ENCODE results near the gene SEC22B.
"Not testable (repeated sequence)": the region's sequence is repeated elsewhere in the genome, so short reads cannot be mapped to it uniquely, and the experiment has no call there.

Gene SEC22B

DNA sequence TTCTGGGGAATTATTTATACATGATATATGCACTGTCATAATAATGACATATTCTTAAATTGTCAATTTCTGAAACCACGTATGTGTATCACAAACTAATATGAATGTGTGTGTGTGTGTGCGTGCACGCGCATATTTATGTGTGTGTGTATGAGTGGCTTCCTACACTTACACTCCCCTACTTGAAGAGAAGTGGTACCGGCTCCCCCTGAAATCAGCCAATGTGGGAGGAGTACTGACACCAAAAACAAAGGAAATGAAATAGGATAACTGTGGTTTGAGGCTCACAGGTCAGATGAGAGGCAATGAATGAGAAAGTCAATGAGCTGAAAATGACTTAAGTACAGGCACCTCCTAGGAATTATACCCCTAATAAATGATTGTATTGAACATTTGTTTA, 64.1 kb downstream of the SEC22B start:
- DNase-seq: not testable (repeated sequence)

DNA sequence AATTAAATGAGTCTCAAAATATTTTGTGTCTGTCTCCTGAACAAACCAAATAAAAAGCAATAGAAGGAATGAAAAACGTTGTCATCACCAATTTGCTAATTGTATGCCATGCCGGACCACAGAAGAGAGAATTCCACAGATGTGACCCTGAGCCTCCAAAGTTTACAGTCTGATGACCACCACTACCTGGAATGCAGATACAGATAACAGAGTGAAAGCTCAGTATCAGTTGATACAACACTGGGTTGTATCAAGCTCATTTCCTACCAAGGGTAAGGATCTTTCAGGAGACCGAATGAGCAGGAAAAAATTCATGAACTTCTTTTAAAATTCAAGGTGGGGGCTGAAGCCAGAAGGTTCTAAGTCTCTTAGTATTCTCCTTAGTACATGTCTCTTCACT, 64.5 kb downstream of the SEC22B start:
- DNase-seq: not testable (repeated sequence)

DNA sequence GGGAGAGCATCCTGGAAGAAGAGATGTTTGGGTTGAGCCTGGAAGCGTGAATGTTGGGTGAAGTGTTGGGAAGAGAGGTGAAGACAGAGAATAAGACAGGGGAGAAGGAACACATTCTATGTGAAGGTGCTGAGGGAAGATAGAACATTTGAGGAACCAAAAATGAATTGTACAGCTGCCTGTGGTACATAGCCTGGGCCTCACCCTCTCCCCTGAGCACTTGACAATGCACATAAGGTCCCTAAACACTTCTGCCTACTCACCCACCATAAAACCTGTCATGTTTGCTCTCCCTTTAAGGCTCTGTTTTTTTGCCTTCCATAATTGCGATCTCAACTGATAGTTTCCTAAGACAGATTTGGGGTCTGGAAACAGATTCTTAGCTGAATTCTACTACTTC, 65.3 kb downstream of the SEC22B start:
- DNase-seq: not testable (repeated sequence)

DNA sequence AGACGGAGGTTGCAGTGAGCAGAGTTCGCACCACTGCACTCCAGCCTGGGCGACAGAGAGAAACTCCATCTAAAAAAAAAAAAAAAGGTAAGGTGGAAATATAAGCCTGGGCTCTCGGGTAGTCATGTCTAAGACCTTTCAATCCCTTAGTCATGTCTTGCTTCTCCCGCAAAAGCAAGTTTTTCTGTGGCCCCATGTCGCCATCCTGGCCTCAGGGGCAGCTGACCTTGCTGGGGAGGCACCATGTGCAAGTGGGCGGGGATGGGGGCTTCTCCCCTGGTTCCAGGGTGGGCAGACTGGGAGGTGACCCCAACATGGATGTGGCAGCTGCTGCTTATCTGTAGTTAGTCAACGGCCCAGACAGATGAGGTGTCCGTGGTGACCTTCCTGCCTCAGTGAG, 66.7 kb downstream of the SEC22B start:
- not testable (repeated sequence) for DNase-seq

DNA sequence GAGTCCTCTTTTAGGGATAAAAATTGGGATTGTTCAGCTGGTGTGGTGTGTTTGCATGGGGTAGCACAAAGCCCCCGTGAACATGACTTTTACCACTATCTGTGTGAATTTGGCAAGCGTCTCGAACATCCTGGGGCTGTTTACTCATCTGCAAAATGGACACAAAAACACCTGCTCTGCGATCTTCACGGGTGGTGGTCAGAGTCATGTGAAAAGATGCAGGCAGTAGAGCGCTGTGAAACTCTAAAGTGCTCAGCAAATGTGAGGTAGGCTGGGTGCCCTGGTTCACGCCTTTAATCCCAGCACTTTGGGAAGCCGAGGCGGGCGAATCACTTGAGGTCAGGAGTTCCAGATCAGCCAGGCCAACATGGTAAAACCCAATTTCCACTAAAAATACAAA, 67.1 kb downstream of the SEC22B start:
- DNase-seq: not testable (repeated sequence)

DNA sequence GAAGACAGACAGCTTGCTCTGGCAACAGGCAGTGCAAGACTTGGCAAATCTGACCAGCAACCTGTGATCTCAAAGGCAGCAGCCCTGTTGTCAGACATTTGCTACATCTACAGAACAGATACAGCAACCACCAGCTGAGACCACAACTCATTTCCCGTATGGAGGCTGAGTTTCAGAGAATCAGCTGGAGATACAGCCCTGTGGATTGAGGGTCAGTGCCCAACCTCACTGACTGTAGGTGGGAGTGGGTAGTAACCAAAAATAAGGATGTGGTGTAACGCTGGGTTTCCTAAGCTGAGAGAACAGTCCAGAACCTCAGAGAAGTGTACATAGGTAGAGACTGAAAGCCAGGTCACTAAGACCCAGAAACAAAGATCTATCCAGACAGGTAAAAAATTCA, 71.0 kb downstream of the SEC22B start:
- not testable (repeated sequence) for DNase-seq

DNA sequence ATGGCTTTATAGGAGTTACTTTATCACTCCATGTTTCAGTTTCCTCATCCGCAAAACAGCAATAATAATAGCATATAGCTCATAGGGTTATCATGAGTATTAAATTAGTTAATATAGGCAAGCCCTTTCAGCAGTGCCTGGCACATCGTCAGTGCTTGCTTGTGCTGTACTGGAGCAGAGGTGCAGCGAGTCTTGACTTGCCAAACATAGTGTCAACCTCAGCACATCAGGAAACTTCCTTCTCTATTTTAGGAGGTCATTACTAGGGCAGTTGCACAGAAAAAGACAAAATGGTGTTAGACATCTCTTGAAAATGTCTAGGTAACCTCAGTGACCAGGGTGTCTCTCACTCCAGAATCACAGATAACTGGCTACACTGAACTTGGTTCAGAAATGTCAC, 72.6 kb downstream of the SEC22B start:
- not testable (repeated sequence) for DNase-seq

DNA sequence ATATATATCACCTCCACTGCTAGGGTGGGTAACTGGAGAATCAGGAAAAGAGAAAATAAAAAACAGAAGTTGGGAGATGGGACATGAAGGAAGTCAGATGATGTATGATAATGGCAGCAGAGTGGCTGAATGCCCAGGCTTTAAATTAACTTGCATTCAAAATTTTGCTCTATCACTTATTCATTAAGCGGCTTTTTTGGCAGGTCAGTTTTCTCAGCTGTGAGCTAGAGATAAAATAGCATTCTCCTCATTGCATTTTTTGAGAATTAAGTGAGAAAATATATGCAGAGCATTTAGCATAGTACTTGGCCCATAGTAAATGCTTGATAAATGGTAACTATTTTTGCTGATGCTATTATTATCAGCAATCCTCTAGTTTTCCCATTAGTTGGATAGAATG, 74.7 kb downstream of the SEC22B start:
- not testable (repeated sequence) for DNase-seq

Data from activated naive CD4-positive, alpha-beta T cell treated with Interleukin-2 at 50 U/mL for 16 hours (primary cell).